Thyroid gland (tissue), 4 donors: ENCODE results near the gene SASH1.

ENCODE experiments used
- CTCF ChIP-seq, 6 experiments: fragments of 200-600 bp in 3 of 6; fragments of 450-650 bp in 3 of 6; sonication (generic) in 3 of 6; IDR thresholded peaks; one replicate each; pipeline ENCODE4 v1.5.1; 2016 to 2019; ENCODE audit warnings: antibody characterized with exemption in 6 of 6, mild to moderate bottlenecking in 2 of 6, inconsistent platforms in 1 of 6, moderate library complexity in 1 of 6
- POLR2A ChIP-seq, 2 donors: fragments of 450-650 bp; IDR thresholded peaks; one replicate each; pipeline ENCODE4 v1.6.1; 2017; ENCODE audit warnings: antibody characterized with exemption in 2 of 2, mild to moderate bottlenecking in 2 of 2, moderate library complexity in 1 of 2

DNA sequence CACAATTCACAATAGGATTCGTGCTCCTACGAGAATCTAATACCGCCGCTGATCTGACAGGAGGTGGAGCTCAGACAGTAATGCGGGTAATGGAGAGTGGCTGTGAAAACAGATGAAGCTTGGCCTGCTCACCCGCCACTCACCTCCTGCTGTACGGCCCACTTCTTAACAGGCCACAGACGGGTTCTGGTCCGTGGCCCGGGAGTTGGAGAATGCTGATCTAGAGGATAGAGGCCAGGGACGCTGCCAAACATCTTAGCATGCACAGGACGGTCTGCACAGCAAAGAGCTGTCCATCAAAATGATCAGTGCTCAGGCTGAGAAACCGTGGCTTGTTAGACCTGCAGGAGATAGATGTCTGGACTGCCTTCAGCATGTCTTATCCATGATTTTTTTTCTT lies 186.4 kb downstream of the SASH1 start:
- no peak for TF ChIP-seq POLR2A (IDR thresholded peaks at IDR 0.05)
- TF ChIP-seq CTCF (IDR thresholded peaks at IDR 0.05), result no peak
